Measurements from ENCODE around the gene DNASE2B. TPM values are rescaled to one million over a fixed set of nuclear protein-coding genes. Genes with fewer than 3 reads are reported as not detected.

DNASE2B gene
- total RNA-seq, 1 experiment from 2014 or later, result not detected

DNA sequence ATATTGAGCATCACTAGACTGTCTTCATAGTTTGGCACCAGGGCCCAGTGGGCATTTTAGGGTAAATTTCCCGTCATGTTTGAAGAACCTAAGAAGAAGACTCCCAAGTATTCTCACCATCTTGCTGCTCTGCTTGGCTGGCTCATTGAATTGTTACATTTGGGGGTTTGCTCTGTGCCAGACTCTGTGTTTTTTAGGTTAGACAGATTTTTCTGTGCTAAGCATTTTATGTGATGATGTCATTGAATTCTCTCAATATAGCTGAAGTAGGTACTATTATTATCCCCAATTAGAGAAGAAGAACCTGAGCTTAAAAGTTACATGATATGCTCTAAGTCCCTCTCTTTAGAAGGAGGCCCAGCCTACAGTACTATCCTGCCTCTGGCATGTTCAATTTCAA is 28.0 kb upstream of the DNASE2B start:
- Histone ChIP-seq H3K23me2 (ENCODE audit: insufficient read length, low read depth, low read length, poor library complexity, severe bottlenecking) (no peaks in the 10 kb centered on the region), H4K5ac (ENCODE audit: insufficient read length, low read depth, low read length) (no peak overlapping the region), H3K14ac (ENCODE audit: insufficient read depth, low read length) (no peak overlapping the region), H3K4ac (ENCODE audit: low read depth, low read length) (no peak overlapping the region), H2AK5ac (ENCODE audit: insufficient read length, low read length) (no peak overlapping the region), H4K20me1 (ENCODE audit: control insufficient read depth, insufficient read depth, insufficient read length) (no peaks in the 10 kb centered on the region), H4K91ac (ENCODE audit: insufficient read length, low read depth, low read length) (no peak overlapping the region), H3K79me1 (ENCODE audit: insufficient read depth, low read depth, low read length, poor library complexity, severe bottlenecking) (no peaks in the 10 kb centered on the region), H3K4me2 (ENCODE audit: insufficient read depth, insufficient read length, low read length) (no peak overlapping the region), H2BK15ac (ENCODE audit: low read depth, low read length) (no peak overlapping the region), H3K9me3 (ENCODE audit: control insufficient read depth, low read depth, low read length) (no peaks in the 10 kb centered on the region), H3K56ac (ENCODE audit: insufficient read length, low read depth, low read length) (no peak overlapping the region), H3K27ac (ENCODE audit: insufficient read length, low read depth, low read length) (no peak overlapping the region), H4K8ac (replicated peaks; ENCODE audit: insufficient read length, low read depth, low read length) (no peak overlapping the region), H3T11ph (ENCODE audit: low read length) (no peak overlapping the region), H3K79me2 (ENCODE audit: insufficient read depth, low read length) (no peaks in the 10 kb centered on the region), H2BK5ac (ENCODE audit: insufficient read length, low read length) (no peak overlapping the region), H2BK20ac (ENCODE audit: low read depth, low read length, poor library complexity, severe bottlenecking) (no peak overlapping the region), H3K27me3 (ENCODE audit: insufficient read depth, low read length) (no peaks in the 10 kb centered on the region), H2BK120ac (ENCODE audit: low read depth, low read length, poor library complexity, severe bottlenecking) (no peak overlapping the region), H3K9ac (ENCODE audit: extremely low read depth, insufficient read length, low read length) (no peak overlapping the region), H3K23ac (ENCODE audit: insufficient read length, low read depth, low read length) (no peak overlapping the region), H2AFZ (ENCODE audit: low read length) (no peak overlapping the region), H2BK12ac (ENCODE audit: insufficient read length, low read depth, low read length) (no peak overlapping the region), H3K4me1 (ENCODE audit: insufficient read depth, low read length) (no peaks in the 10 kb centered on the region), H3K18ac (ENCODE audit: insufficient read length, low read depth, low read length) (no peak overlapping the region)
- Mint-ChIP-seq H3K4me3 (no peak overlapping the region), H3K9me3 (no peaks in the 10 kb centered on the region), H3K4me1 (no peaks in the 10 kb centered on the region), H3K27ac (no peak overlapping the region), H3K36me3 (ENCODE audit: insufficient read depth in 1 of 3, low read depth in 3 of 3) (no peaks in the 10 kb centered on the region; a peak in 1 of 7 replicates), H3K27me3 (ENCODE audit: low read depth) (no peaks in the 10 kb centered on the region; the same call in 1 of the 2 replicates)
- TF ChIP-seq, protein P1, sequence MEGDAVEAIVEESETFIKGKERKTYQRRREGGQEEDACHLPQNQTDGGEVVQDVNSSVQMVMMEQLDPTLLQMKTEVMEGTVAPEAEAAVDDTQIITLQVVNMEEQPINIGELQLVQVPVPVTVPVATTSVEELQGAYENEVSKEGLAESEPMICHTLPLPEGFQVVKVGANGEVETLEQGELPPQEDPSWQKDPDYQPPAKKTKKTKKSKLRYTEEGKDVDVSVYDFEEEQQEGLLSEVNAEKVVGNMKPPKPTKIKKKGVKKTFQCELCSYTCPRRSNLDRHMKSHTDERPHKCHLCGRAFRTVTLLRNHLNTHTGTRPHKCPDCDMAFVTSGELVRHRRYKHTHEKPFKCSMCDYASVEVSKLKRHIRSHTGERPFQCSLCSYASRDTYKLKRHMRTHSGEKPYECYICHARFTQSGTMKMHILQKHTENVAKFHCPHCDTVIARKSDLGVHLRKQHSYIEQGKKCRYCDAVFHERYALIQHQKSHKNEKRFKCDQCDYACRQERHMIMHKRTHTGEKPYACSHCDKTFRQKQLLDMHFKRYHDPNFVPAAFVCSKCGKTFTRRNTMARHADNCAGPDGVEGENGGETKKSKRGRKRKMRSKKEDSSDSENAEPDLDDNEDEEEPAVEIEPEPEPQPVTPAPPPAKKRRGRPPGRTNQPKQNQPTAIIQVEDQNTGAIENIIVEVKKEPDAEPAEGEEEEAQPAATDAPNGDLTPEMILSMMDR (conservative IDR thresholded peaks at IDR 0.05), result no peak
- no peak for DNase-seq
- no CpG with 5 or more reads among the region's 1 CpG for WGBS (ENCODE audit: extremely low coverage, insufficient read length, low lambda C conversion rate)

All from H9 (cell line).